Activated T-helper 1 cell treated with Interleukin-2 at 50 U/mL for 16 hours (primary cell): ENCODE data around the gene PCNT.
"Not testable (repeated sequence)": the region's sequence is repeated elsewhere in the genome, so short reads cannot be mapped to it uniquely, and the experiment has no call there.

ENCODE experiments used
- DNase-seq: peaks from one replicate; pipeline ENCODE4 v3.0.0-alpha.2; 2020; ENCODE audit warnings: low read depth

The PCNT gene

GRCh38 chr21:46385846-46386733 is 62.1 kb downstream of the PCNT start:
- DNase-seq: no peak

- DNase-seq: no peak
Observed at GRCh38 chr21:46386734-46387088, 62.8 kb downstream of the PCNT start.

- no peak for DNase-seq
Observed at GRCh38 chr21:46388206-46388880, 64.4 kb downstream of the PCNT start.

- DNase-seq: no peak
Observed at GRCh38 chr21:46388896-46389295, 64.9 kb downstream of the PCNT start.

DNA sequence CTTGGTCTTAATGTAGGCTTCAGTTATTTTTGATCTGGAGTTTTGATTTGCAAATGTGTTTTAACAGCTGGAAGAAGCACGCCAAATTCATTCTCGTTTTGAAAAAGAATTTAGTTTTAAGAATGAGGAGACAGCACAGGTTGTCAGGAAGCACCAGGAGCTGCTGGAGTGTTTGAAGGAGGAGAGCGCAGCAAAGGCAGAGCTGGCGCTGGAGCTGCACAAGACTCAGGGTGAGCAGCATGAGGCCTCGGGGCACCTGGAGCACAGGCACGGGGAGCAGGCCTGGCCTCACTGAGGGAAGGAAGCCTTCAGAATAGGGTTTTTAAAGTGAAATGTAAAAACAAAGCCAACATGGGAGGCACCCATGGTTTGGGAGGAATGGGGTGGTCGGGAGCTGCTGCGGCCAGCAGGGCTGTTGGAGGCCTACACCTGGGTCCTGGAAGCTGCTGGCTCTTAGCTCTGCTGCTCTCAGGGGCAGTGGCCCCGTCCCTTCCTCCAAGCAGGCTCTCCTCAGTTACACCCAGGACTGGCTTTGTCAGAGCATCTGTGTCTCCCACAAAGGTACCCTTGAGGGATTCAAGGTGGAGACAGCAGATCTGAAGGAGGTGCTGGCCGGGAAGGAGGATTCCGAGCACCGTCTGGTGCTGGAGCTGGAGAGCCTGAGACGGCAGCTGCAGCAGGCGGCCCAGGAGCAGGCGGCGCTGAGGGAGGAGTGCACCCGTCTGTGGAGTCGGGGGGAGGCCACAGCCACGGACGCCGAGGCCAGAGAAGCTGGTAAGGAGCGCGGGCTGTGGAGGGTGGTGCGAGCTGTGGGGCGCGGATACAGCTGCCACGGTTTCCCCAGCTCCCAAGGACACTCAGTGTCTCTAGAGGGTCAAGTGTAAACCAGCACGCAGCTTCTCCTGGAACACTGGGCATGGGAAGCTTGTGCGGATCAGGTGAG is 66.9 kb downstream of the PCNT start:
- DNase-seq: no peak

DNA sequence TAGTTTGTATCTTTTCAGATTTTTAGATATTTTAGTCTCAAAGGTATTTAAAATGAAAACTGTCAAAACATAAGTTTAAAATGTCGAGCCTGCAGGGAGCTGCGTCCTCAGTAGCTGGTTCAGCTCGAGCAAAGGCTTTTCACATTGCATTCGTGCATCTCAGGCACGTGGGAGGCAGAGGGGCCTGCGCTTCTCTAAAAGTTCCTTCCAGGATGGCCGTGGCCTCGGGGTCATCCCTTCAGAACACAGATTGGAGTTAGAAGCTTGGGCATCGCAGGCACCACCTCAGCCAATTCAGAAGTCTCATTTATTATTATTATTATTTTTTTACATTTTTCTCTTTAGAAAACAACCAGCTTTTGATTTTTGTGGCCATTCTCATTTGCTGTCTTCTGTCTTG is 67.8 kb downstream of the PCNT start:
- no peak for DNase-seq

DNA sequence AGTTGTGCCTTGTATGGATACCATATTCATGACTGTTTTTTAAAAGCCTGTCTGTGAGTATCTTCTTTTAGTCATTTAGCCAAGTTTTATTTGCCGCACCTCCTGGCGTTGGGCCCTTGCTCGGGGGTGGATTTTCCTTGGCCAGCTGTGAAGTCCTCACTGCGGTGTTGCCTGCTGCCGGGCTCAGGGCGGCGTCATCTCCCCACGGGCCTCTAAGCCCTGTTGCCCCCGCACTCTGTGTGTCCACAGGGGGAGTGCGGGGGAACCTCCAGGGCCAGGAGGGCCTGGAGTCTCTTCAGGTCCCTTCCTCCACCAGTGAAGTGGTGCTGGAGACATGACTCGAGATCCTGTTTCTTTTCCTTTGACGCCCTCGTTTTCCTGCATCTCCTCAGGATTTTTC is 69.0 kb downstream of the PCNT start:
- no peak for DNase-seq

DNA sequence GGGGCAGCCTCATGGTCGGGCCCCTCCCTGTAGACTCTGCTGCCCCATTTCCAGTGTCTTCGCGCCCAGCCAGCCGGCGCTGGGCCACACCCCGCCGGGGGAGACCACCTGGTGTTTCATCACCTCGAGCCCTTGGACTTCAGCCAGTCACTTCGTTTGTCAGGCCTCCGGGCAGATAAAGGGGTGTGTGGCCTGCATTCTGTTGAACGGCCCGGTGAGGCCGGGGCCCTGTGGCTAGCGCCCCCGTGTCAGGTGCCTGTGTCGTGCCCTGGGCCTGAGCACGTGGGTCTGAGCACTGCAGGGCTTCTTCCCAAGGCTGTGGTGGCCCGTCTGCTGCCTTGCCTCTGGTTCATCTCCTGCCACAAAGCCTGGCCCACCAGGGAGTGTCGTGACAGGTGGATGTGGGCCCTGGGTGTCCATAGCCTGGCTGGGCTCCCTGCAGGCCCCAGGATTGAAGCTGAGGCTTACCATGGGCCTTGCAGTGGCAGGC is 69.5 kb downstream of the PCNT start:
- no peak for DNase-seq

DNA sequence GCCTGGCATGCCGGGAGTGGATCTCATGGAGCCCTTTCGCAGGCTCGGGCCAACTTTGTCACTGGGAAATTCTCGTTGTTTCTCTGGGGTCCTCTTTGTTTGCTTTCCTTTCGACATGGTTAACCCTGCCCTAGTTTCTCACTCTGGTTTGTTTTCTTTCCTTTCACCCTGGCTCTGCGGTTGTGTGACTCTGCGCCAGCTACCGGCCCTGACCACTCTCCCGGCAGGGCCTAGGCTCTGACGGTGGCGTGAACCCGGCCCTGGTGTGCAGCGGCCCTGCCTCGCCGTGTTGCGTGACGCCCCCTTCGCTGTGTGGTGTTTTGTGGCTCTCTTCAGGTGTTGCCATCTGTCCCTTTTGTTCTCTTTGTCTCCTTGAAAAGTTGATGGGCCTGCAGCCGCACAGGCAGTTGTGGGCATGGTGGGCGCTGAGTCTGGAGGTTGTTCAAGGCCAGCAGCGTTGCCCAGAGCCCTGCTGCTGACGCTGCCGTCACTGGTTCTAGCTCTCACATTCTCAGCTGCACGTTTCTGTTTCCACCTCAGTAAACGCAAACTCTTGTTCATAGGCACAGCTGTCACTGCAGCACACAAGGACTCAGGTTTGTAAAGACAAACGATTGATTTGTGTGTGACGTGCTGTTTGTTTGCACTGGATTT is 70.1 kb downstream of the PCNT start:
- no peak for DNase-seq

DNA sequence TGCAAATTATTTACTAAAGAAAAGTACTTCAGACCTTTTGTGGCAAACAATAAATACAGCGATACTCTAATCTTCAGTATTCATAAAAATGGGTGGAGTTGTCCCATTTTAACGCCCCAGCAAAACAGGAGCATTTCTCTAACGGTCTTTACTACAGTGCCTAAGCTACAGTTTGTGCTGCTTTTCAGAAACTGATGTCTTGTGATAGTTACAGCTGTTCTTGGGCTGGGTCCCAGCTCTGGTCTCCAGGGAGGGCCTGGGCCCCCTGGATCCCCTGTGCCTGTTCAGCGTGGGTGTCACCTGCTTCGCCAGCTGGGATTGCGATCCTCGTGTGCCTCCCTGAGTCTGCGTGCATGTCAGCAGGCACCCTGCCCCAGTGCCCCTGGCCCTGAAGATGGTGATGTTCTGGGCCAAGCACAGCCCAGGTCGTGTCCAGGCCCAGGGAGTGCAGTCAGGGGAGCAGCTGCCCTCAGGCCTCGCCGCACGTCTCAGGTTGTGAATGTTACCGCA is 70.7 kb downstream of the PCNT start:
- DNase-seq: no peak

- DNase-seq: no peak
Observed at GRCh38 chr21:46397211-46397905, 73.4 kb downstream of the PCNT start.

GRCh38 chr21:46397993-46398392 is 74.0 kb downstream of the PCNT start:
- DNase-seq: no peak

DNA sequence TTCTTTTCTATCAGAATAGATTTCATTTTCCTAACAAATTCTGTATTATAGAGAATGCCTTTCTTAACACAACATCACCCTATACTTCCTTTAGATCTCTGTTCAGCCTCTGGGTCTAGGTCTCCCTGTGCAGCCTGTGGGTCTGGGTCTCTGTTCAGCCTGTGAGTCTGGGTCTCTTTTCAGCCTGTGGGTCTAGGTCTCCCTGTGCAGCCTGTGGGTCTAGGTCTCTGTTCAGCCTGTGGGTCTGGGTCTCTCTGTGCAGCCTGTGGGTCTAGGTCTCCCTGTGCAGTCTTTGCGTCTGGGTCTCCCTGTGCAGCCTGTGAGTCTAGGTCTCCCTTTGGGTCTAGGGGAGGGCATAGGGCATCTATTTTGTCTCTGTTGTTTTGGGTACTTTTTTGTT is 75.2 kb downstream of the PCNT start:
- no peak for DNase-seq

GRCh38 chr21:46399686-46400085 is 75.7 kb downstream of the PCNT start:
- no peak for DNase-seq

GRCh38 chr21:46401186-46401910 is 77.4 kb downstream of the PCNT start:
- DNase-seq: no peak

GRCh38 chr21:46402421-46402820 is 78.5 kb downstream of the PCNT start:
- DNase-seq: no peak

DNA sequence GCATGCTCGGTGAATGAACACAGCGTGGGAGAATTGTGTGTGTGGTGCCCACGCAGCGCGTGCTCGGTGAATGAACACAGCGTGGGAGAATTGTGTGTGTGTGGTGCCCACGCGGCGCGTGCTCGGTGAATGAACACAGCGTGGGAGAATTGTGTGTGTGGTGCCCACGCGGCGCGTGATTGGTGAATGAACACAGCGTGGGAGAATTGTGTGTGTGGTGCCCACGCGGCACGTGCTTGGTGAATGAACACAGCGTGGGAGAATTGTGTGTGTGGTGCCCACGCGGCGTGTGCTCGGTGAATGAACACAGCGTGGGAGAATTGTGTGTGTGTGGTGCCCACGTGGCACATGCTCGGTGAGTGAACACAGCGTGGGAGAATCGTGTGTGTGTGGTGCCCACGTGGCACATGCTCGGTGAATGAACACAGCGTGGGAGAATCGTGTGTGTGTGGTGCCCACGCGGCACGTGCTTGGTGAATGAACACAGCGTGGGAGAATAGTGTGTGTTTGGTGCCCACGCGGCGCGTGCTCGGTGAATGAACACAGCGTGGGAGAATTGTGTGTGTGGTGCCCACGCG is 79.4 kb downstream of the PCNT start:
- DNase-seq: not testable (repeated sequence)

DNA sequence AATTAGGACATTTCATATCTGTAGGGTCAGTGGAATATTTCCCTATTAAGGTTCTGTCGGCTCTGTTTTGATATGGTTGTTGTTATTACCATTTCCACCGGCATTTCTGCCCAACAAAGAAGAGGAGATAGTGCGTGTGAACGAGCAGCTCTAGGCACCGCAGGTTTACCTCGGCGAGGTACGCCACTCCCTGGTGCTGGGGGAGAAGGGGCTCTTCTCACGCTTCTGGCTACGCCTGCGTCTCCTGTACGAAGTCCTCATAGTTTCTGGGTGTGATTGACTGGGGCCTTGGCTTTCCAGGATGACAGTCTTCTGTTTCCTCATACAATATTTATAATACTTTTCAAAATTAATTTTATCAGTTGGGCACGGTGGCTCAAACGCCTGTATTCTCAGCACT is 80.3 kb downstream of the PCNT start:
- DNase-seq: no peak

- no peak for DNase-seq
Observed at GRCh38 chr21:46406001-46406400, 82.0 kb downstream of the PCNT start.
